ENCODE results near the gene SYNRG. TPM values are rescaled to one million over a fixed set of nuclear protein-coding genes. Genes with fewer than 3 reads are reported as not detected.
A peak's percentile ranks its signal among the peaks of the same experiment; 100 is the strongest.

Gene SYNRG
- total RNA-seq, 1 experiment from 2014 or later: 9.7 TPM

GRCh38 chr17:37493249-37494027, 115.8 kb downstream of the SYNRG start:
- peak overlapping the region; percentile 85; the same call in 1 of the 2 replicates for H3K4me3 ChIP-seq (ENCODE audit: low read length)
- no peaks in the 10 kb centered on the region for H3K9me3 ChIP-seq (ENCODE audit: low read length)
- POLR2A ChIA-PET (ENCODE audit: unreplicated experiment): interaction anchor here (0.6 kb wide), 1 partner anchor 31 kb away, joined by 3 read pairs; no protein-coding TSS in a partner anchor
- DNase-seq (peak; percentile 86), ATAC-seq (no peak)
- peak overlapping the region; percentile 13; the same call in 1 of the 2 replicates for H3K4me2 ChIP-seq (ENCODE audit: low read length)
- H3K9ac ChIP-seq (ENCODE audit: low read length): no peak overlapping the region
- BruUV-seq (replicated peaks): no TSS peak
- no peak overlapping the region for H2AFZ ChIP-seq (ENCODE audit: low read length)
- TF ChIP-seq CTCF (conservative IDR thresholded peaks at IDR 0.05; ENCODE audit: low read depth, low read length) (no peak), EZH2 (IDR thresholded peaks at IDR 0.05; ENCODE audit: low read length, unreplicated experiment) (no peak), EZH2phosphoT487 (IDR thresholded peaks at IDR 0.05; ENCODE audit: borderline replicate concordance, low read length) (no peak)
- H3K9me2 ChIP-seq (replicated peaks; ENCODE audit: low read length): no peaks in the 10 kb centered on the region
- H3K27ac ChIP-seq (ENCODE audit: low read length): peak overlapping the region; percentile 19
- H3K27me3 ChIP-seq (ENCODE audit: low read length): no peaks in the 10 kb centered on the region
- H3K4me1 ChIP-seq (ENCODE audit: insufficient read depth, low read length): peaks cover 35% of the 10 kb centered on the region
- no peaks in the 10 kb centered on the region for H3F3A ChIP-seq (ENCODE audit: low read length, unreplicated experiment)
- peaks cover 85% of the 10 kb centered on the region for H3K79me2 ChIP-seq (ENCODE audit: low read length)
- no peaks in the 10 kb centered on the region for H3K36me3 ChIP-seq (ENCODE audit: low read depth, low read length)
- CTCF ChIA-PET: interaction anchor here (0.7 kb wide), 1 partner anchor 29 kb away, joined by 3 read pairs; no protein-coding TSS in a partner anchor
- intact Hi-C loops (cut with micrococcal nuclease): no loop called here
- peaks cover 16% of the 10 kb centered on the region for H4K20me1 ChIP-seq (ENCODE audit: low read length)

- Histone ChIP-seq H3K9me2 (replicated peaks; ENCODE audit: low read length) (no peaks in the 10 kb centered on the region), H3K4me3 (ENCODE audit: low read length) (peak overlapping the region; percentile 85), H2AFZ (ENCODE audit: low read length) (no peak overlapping the region), H3K36me3 (ENCODE audit: low read depth, low read length) (no peaks in the 10 kb centered on the region), H3K9ac (ENCODE audit: low read length) (peak overlapping the region; percentile 52), H3K27ac (ENCODE audit: low read length) (peak overlapping the region; percentile 91; the same call in 1 of the 2 replicates), H3K79me2 (ENCODE audit: low read length) (peaks cover 72% of the 10 kb centered on the region), H3K4me1 (ENCODE audit: insufficient read depth, low read length) (peaks cover 46% of the 10 kb centered on the region), H3F3A (ENCODE audit: low read length, unreplicated experiment) (no peaks in the 10 kb centered on the region), H3K9me3 (ENCODE audit: low read length) (no peaks in the 10 kb centered on the region), H3K4me2 (ENCODE audit: low read length) (peak overlapping the region; percentile 94), H3K27me3 (ENCODE audit: low read length) (no peaks in the 10 kb centered on the region), H4K20me1 (ENCODE audit: low read length) (peaks cover 16% of the 10 kb centered on the region)
- CTCF ChIA-PET: no interaction called here
- POLR2A ChIA-PET (ENCODE audit: unreplicated experiment): no interaction called here
- intact Hi-C loops (cut with micrococcal nuclease): no loop called here
- DNase-seq: no peak
- no TSS peak for BruUV-seq (replicated peaks)
- no peak for ATAC-seq
- TF ChIP-seq CTCF (conservative IDR thresholded peaks at IDR 0.05; ENCODE audit: low read depth, low read length) (no peak), EZH2 (IDR thresholded peaks at IDR 0.05; ENCODE audit: low read length, unreplicated experiment) (no peak), EZH2phosphoT487 (IDR thresholded peaks at IDR 0.05; ENCODE audit: borderline replicate concordance, low read length) (no peak)
Observed at GRCh38 chr17:37492167-37492566, 117.1 kb downstream of the SYNRG start.
